ENCODE results near the gene DPPA3. TPM values are rescaled to one million over a fixed set of nuclear protein-coding genes. Genes with fewer than 3 reads are reported as not detected.
A peak's percentile ranks its signal among the peaks of the same experiment; 100 is the strongest.
"Not testable (repeated sequence)": the region's sequence is repeated elsewhere in the genome, so short reads cannot be mapped to it uniquely, and the experiment has no call there.

Gene DPPA3
- total and polyA plus RNA-seq, 2 of the 13 experiments (the other 11 are each of a cell fraction or from before 2014, with no cell fraction given), result not detected

- no peak for TF ChIP-seq PITX1 (CRISPR knock-in tag; IDR thresholded peaks at IDR 0.05)
- TF ChIP-seq AKNA (CRISPR knock-in tag; IDR thresholded peaks at IDR 0.05; ENCODE audit: borderline replicate concordance), result no peak
- no peak for TF ChIP-seq SMARCE1 (IDR thresholded peaks at IDR 0.05; ENCODE audit: borderline replicate concordance)
- TF ChIP-seq SALL1 (CRISPR knock-in tag; IDR thresholded peaks at IDR 0.05), result no peak
- no peak for TF ChIP-seq ZNF747 (CRISPR knock-in tag; IDR thresholded peaks at IDR 0.05; ENCODE audit: borderline replicate concordance)
- TF ChIP-seq ZNF451 (CRISPR knock-in tag; IDR thresholded peaks at IDR 0.05), result no peak
Measured at GRCh38 chr12:7751394-7751793, 40.2 kb downstream of the DPPA3 start (continued).

- CTCF ChIA-PET (ENCODE audit: low intra/inter-chr PET ratio, low total read pairs); DNase-seq (ENCODE audit: low spot score); H3K79me2 ChIP-seq (ENCODE audit: insufficient read depth, low read length); H3K4me3 ChIP-seq (replicated peaks in 1 of 3; ENCODE audit: insufficient read depth in 1 of 3, low read depth in 2 of 3, low read length in 3 of 3); H3K27me3 ChIP-seq (ENCODE audit: control insufficient read depth in 1 of 2, insufficient read depth in 2 of 2, low read length in 2 of 2); FAIRE-seq; H3K9ac ChIP-seq (ENCODE audit: insufficient read depth, low read depth, low read length); H3K9me3 ChIP-seq (ENCODE audit: low read length); POLR2A ChIA-PET; H4K20me1 ChIP-seq (ENCODE audit: insufficient read depth, low read length); in situ Hi-C loops (cut with HindIII; ENCODE audit: extremely low pct_ligation_motif_present, low pct_unique_long_range_greater_than_20kb); H3K36me3 ChIP-seq (replicated peaks in 1 of 2; ENCODE audit: control insufficient read depth in 1 of 2, insufficient read depth in 2 of 2, low read length in 2 of 2); ATAC-seq; intact Hi-C loops (cut with micrococcal nuclease; ENCODE audit: unreplicated experiment); BruUV-seq (replicated peaks); H3K4me2 ChIP-seq (ENCODE audit: low read depth, low read length); H3K4me1 ChIP-seq (ENCODE audit: insufficient read depth, low read length); H3K27ac ChIP-seq (ENCODE audit: extremely low read length, insufficient read depth, low read length); H2AFZ ChIP-seq (ENCODE audit: low read length): not testable (repeated sequence)
- 70% methylated on average over 10 of the region's 48 CpGs for WGBS (ENCODE audit: low lambda C conversion rate)
Measured at GRCh38 chr12:7751941-7752922, 41.0 kb downstream of the DPPA3 start.

- intact Hi-C loops (cut with micrococcal nuclease; ENCODE audit: unreplicated experiment); H3K27ac ChIP-seq (ENCODE audit: extremely low read length, insufficient read depth, low read length); H2AFZ ChIP-seq (ENCODE audit: low read length); in situ Hi-C loops (cut with HindIII; ENCODE audit: extremely low pct_ligation_motif_present, low pct_unique_long_range_greater_than_20kb); POLR2A ChIA-PET; H3K79me2 ChIP-seq (ENCODE audit: insufficient read depth, low read length); H3K4me3 ChIP-seq (replicated peaks in 1 of 3; ENCODE audit: insufficient read depth in 1 of 3, low read depth in 2 of 3, low read length in 3 of 3); DNase-seq (ENCODE audit: low spot score); BruUV-seq (replicated peaks); H3K36me3 ChIP-seq (replicated peaks in 1 of 2; ENCODE audit: control insufficient read depth in 1 of 2, insufficient read depth in 2 of 2, low read length in 2 of 2); ATAC-seq; H3K4me1 ChIP-seq (ENCODE audit: insufficient read depth, low read length); FAIRE-seq; H3K9ac ChIP-seq (ENCODE audit: insufficient read depth, low read depth, low read length); H4K20me1 ChIP-seq (ENCODE audit: insufficient read depth, low read length); H3K9me3 ChIP-seq (ENCODE audit: low read length); H3K27me3 ChIP-seq (ENCODE audit: control insufficient read depth in 1 of 2, insufficient read depth in 2 of 2, low read length in 2 of 2); CTCF ChIA-PET (ENCODE audit: low intra/inter-chr PET ratio, low total read pairs): not testable (repeated sequence)
- WGBS (ENCODE audit: low lambda C conversion rate), result 55% methylated on average over 9 of the region's 9 CpGs
- peak overlapping the region; percentile 7; the same call in 1 of the 2 replicates for H3K4me2 ChIP-seq (ENCODE audit: low read depth, low read length)
Measured at GRCh38 chr12:7755668-7756067, 44.4 kb downstream of the DPPA3 start.

Data from HepG2 (cell line).